AG09319 (cell line): ENCODE data around the gene XRCC3.

Source experiments
- DNase-seq: peaks from one replicate; pipeline ENCODE4 v3.0.0-alpha.2; 2010; ENCODE audit warnings: low read depth; ENCODE audit errors: extremely low read depth
- CTCF ChIP-seq: IDR thresholded peaks from 2 replicates; pipeline ENCODE4 v1.5.1; 2011; ENCODE audit warnings: low read depth, mild to moderate bottlenecking, inconsistent platforms, low read length, moderate library complexity

XRCC3 gene

GRCh38 chr14:103725001-103725682, 9.9 kb upstream of the XRCC3 start:
- no peak for DNase-seq
- no peak for TF ChIP-seq CTCF

GRCh38 chr14:103724116-103724515, 8.9 kb upstream of the XRCC3 start:
- no peak for TF ChIP-seq CTCF
- no peak for DNase-seq

GRCh38 chr14:103723748-103724081, 8.5 kb upstream of the XRCC3 start:
- no peak for DNase-seq
- TF ChIP-seq CTCF, result no peak

GRCh38 chr14:103721334-103722120, 6.3 kb upstream of the XRCC3 start:
- no peak for DNase-seq
- TF ChIP-seq CTCF, result no peak

- no peak for DNase-seq
- no peak for TF ChIP-seq CTCF
Measured at GRCh38 chr14:103719751-103720150, 4.5 kb upstream of the XRCC3 start.

GRCh38 chr14:103718572-103718971, 3.3 kb upstream of the XRCC3 start:
- DNase-seq, result no peak
- TF ChIP-seq CTCF, result no peak

GRCh38 chr14:103716899-103717411, 1.7 kb upstream of the XRCC3 start:
- DNase-seq, result no peak
- no peak for TF ChIP-seq CTCF
